ENCODE measurements around the gene SPATA31A1.
"Not testable (repeated sequence)": the region's sequence is repeated elsewhere in the genome, so short reads cannot be mapped to it uniquely, and the experiment has no call there.

SPATA31A1 gene

DNA sequence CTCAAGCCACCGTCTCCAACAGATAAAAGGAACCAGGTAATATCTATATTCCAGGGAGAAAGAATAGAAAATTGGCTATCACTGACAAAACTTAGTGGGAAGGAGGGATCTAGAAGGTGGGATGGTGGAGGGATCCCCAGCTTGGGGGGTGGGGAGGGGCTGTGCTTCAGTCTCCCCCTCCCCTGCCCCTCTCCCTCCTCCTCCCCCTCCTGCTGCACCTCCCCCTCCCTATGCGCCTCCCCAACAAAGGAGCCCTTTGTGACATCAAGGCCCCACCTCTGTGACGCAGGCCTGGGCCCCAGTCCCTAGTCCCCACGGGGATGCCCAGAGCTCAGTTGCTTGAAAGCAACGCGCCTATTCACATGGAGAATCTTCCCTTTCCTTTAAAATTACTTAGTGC lies at the start of gene SPATA31A1:
Gene SPATA31A1, plus strand, starts transcription at position 301 of the 400 bp plus-strand sequence. Its CDS starts 62 bp downstream, at position 363.
- not testable (repeated sequence) for DNase-seq

GRCh38 chr9:39407261-39408204 lies 52.1 kb downstream of the SPATA31A1 start:
- not testable (repeated sequence) for DNase-seq

DNA sequence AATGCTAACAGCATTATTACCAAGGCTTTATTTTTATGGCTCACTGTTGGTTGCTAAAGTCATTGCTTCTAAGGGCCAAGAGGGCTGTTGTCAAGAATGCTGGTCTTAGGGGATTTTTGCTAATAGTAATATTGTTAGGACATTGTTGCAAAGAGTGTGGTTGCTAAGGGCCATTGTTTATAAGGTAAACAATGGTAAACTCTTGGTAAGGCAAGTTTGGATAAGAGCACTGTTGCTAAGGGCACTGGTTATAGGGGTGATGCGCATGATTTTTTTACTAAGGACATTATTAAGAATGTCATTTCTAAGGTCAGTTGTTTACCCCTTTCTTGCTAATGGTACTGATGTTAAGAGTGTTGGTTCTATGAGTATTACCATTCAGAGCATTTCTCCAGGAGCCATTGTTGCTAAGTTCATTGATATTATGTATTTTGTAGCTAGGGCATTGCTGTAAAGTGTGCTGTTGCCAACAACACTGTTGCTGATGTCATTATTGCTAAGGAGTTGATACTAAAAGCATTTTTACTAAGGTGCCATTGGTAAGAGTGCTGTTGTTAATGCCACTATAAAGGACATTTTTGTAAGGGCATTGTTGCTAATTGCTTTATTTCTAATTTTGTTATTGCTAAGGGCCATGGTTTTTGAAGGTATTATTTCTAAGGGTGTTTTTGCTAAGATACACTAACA lies 55.9 kb downstream of the SPATA31A1 start:
- DNase-seq, result not testable (repeated sequence)

Measured in NCI-H1694 treated with DMSO at 0.1 percent for 48 hours (cell line).